HUES48 (cell line): ENCODE results near the gene FAM240B.
A peak's percentile ranks its signal among the peaks of the same experiment; 100 is the strongest.

Source experiments
- H3K27ac ChIP-seq: one replicate; pipeline ENCODE4 v1.7.0; 2013; ENCODE audit warnings: low read depth, low read length, inconsistent platforms
- H3K27me3 ChIP-seq: 2 replicates; pipeline ENCODE4 v1.6.1; 2013; ENCODE audit warnings: mild to moderate bottlenecking, low read length; ENCODE audit not compliant: control insufficient read depth, insufficient read depth
- H3K36me3 ChIP-seq: 2 replicates; pipeline ENCODE4 v1.6.1; 2013; ENCODE audit warnings: low read length; ENCODE audit not compliant: control insufficient read depth, insufficient read depth
- H3K4me1 ChIP-seq: 2 replicates; pipeline ENCODE4 v1.6.1; 2013; ENCODE audit warnings: mild to moderate bottlenecking, low read length; ENCODE audit not compliant: control insufficient read depth, insufficient read depth
- H3K4me3 ChIP-seq: 2 replicates; pipeline ENCODE4 v1.5.1; 2013; ENCODE audit warnings: mild to moderate bottlenecking, low read depth, low read length
- H3K9ac ChIP-seq: 2 replicates; pipeline ENCODE4 v1.6.1; 2013; ENCODE audit warnings: mild to moderate bottlenecking, low read depth, low read length, moderate library complexity
- H3K9me3 ChIP-seq: 2 replicates; pipeline ENCODE4 v1.6.1; 2013; ENCODE audit warnings: low read length; ENCODE audit not compliant: control insufficient read depth, insufficient read depth

Gene FAM240B

GRCh38 chr9:38734831-38735230, 14.9 kb upstream of the FAM240B start:
- Histone ChIP-seq H3K9me3 (no peaks in the 10 kb centered on the region), H3K36me3 (no peaks in the 10 kb centered on the region), H3K4me1 (no peaks in the 10 kb centered on the region), H3K27me3 (no peaks in the 10 kb centered on the region), H3K4me3 (no peak overlapping the region), H3K27ac (no peak overlapping the region), H3K9ac (no peak overlapping the region)

- no peaks in the 10 kb centered on the region for H3K27me3 ChIP-seq
- H3K9ac ChIP-seq: no peak overlapping the region
- H3K27ac ChIP-seq: no peak overlapping the region
- no peak overlapping the region for H3K4me3 ChIP-seq
- H3K36me3 ChIP-seq: no peaks in the 10 kb centered on the region
- no peaks in the 10 kb centered on the region for H3K9me3 ChIP-seq
- no peaks in the 10 kb centered on the region for H3K4me1 ChIP-seq
Measured at GRCh38 chr9:38733503-38733902, 13.6 kb upstream of the FAM240B start.

DNA sequence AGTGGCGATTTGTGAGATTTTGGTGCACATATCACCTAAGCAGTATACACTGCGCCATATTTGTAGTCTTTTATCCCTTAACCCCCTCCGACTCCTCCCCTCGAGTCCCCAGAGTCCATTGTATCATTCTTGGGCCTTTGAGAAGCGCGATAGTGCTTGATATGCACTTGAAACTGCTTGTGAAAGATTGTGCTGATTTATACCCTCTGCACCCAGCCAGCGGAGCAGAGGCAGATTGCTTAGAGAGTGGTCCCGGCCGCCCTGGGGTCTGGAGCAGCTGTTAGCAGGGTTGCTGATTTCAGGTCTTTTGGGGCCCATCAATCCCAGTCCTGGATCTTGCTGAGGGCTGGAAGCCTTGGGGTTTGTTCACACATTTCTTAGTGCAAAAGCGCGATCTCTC, 13.0 kb upstream of the FAM240B start:
- Histone ChIP-seq H3K9ac (no peak overlapping the region), H3K4me1 (peaks cover 1% of the 10 kb centered on the region; the same call in 1 of the 2 replicates), H3K36me3 (no peaks in the 10 kb centered on the region), H3K9me3 (no peaks in the 10 kb centered on the region), H3K27me3 (no peaks in the 10 kb centered on the region), H3K27ac (no peak overlapping the region), H3K4me3 (no peak overlapping the region)

- Histone ChIP-seq H3K4me1 (peaks cover 5% of the 10 kb centered on the region; the same call in 1 of the 2 replicates), H3K9me3 (no peaks in the 10 kb centered on the region), H3K36me3 (no peaks in the 10 kb centered on the region), H3K4me3 (no peak overlapping the region), H3K27me3 (no peaks in the 10 kb centered on the region), H3K27ac (peak overlapping the region; percentile 46), H3K9ac (no peak overlapping the region)
Measured at GRCh38 chr9:38727497-38728001, 7.6 kb upstream of the FAM240B start.

- no peaks in the 10 kb centered on the region for H3K27me3 ChIP-seq
Measured at GRCh38 chr9:38724754-38725153, 4.8 kb upstream of the FAM240B start.

DNA sequence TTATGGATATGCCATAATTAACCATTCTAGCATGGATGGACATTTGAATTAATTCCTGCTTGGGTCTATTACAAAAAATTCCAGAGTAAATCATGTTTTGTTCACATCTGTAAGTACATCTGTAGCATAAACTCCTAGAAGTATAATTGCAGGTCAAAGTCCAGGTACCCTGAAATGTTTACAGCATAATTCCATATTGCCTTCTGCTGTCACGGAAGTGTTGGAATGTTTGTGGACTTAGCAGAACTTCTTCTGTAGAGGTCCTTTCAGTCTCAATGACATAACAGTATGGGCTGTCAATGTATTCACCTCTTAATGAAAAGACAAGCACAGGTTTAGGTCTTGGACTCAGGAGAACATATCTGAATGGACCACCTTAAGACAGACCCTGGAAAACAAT, 1.8 kb downstream of the FAM240B start:
- Histone ChIP-seq H3K4me3 (no peak overlapping the region), H3K9ac (no peak overlapping the region), H3K27me3 (no peaks in the 10 kb centered on the region), H3K27ac (no peak overlapping the region), H3K9me3 (no peaks in the 10 kb centered on the region), H3K4me1 (no peaks in the 10 kb centered on the region), H3K36me3 (no peaks in the 10 kb centered on the region)

More at GRCh38 chr9:38724754-38725153, 4.8 kb upstream of the FAM240B start:
- Histone ChIP-seq H3K4me3 (no peak overlapping the region), H3K9ac (no peak overlapping the region), H3K36me3 (no peaks in the 10 kb centered on the region), H3K9me3 (no peaks in the 10 kb centered on the region), H3K27ac (no peak overlapping the region), H3K4me1 (peaks cover 5% of the 10 kb centered on the region; the same call in 1 of the 2 replicates)

GRCh38 chr9:38715684-38716083, 4.2 kb downstream of the FAM240B start:
- H3K36me3 ChIP-seq: no peaks in the 10 kb centered on the region
- no peaks in the 10 kb centered on the region for H3K27me3 ChIP-seq
- H3K4me3 ChIP-seq: no peak overlapping the region
- no peaks in the 10 kb centered on the region for H3K4me1 ChIP-seq
- H3K9ac ChIP-seq: no peak overlapping the region
- H3K9me3 ChIP-seq: no peaks in the 10 kb centered on the region
- H3K27ac ChIP-seq: no peak overlapping the region

GRCh38 chr9:38713426-38713825, 6.5 kb downstream of the FAM240B start:
- no peaks in the 10 kb centered on the region for H3K27me3 ChIP-seq
- H3K9ac ChIP-seq: no peak overlapping the region
- H3K9me3 ChIP-seq: no peaks in the 10 kb centered on the region
- H3K4me3 ChIP-seq: no peak overlapping the region
- H3K27ac ChIP-seq: no peak overlapping the region
- no peaks in the 10 kb centered on the region for H3K4me1 ChIP-seq
- H3K36me3 ChIP-seq: no peaks in the 10 kb centered on the region

- Histone ChIP-seq H3K27ac (no peak overlapping the region), H3K9ac (no peak overlapping the region)
Measured at GRCh38 chr9:38708759-38709158, 11.2 kb downstream of the FAM240B start.

DNA sequence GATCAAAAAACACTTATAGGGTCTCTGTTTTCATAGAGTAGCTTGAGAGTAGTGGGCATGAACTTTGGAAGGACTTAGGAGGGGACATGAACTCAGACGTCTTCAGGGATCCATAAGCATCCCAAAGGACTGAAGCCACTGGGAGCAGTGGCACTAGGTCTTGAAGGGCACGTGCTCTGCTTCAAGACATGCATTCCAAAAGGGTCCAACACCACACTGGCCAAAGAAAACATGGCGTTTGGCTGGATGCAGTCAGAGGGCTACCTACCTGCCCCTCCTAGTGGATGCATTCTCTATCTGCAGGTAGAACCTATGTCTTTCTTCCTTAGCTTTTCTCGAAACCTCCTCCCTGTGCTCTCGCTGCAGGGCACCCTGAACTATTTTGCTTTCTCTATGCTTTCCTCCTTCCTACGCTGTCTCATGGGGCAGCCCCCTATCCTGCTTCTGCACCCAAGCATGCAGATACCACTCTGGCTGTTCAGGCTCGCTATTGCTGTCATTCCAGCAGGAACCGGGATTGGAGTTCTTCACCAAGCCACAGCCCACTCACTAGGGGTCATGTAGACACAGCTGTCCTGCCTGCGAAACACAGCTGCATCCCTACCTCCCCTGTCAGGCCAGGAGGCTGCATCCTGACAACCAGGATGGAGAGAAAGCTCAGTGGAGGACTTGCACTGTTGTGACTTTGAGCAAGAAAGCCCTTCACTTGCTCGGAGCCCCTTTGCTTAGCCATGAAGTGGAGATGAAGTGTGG, 11.9 kb downstream of the FAM240B start:
- H3K4me1 ChIP-seq: no peaks in the 10 kb centered on the region
- no peaks in the 10 kb centered on the region for H3K36me3 ChIP-seq
- no peaks in the 10 kb centered on the region for H3K9me3 ChIP-seq
- no peak overlapping the region for H3K9ac ChIP-seq
- H3K4me3 ChIP-seq: no peak overlapping the region
- no peaks in the 10 kb centered on the region for H3K27me3 ChIP-seq
- no peak overlapping the region for H3K27ac ChIP-seq

More at GRCh38 chr9:38708759-38709158, 11.2 kb downstream of the FAM240B start:
- Histone ChIP-seq H3K4me3 (no peak overlapping the region), H3K36me3 (no peaks in the 10 kb centered on the region), H3K4me1 (no peaks in the 10 kb centered on the region), H3K9me3 (no peaks in the 10 kb centered on the region), H3K27me3 (no peaks in the 10 kb centered on the region)

GRCh38 chr9:38706493-38706892, 13.4 kb downstream of the FAM240B start:
- Histone ChIP-seq H3K36me3 (no peaks in the 10 kb centered on the region), H3K27me3 (no peaks in the 10 kb centered on the region), H3K9ac (no peak overlapping the region), H3K4me3 (no peak overlapping the region), H3K27ac (no peak overlapping the region), H3K9me3 (no peaks in the 10 kb centered on the region), H3K4me1 (no peaks in the 10 kb centered on the region)
